ENCODE results near the gene EN1.

EN1 gene

GRCh38 chr2:118842661-118843482 lies 4.6 kb downstream of the EN1 start:
- DNase-seq: peak; percentile 67

GRCh38 chr2:118841828-118842461 lies 5.5 kb downstream of the EN1 start:
- no peak for DNase-seq

GRCh38 chr2:118841450-118841827 lies 6.0 kb downstream of the EN1 start:
- no peak for DNase-seq

- no peak for DNase-seq
Observed at GRCh38 chr2:118838741-118839455, 8.6 kb downstream of the EN1 start.

- no peak for DNase-seq
Observed at GRCh38 chr2:118837621-118838020, 9.8 kb downstream of the EN1 start.

GRCh38 chr2:118837067-118837466 lies 10.4 kb downstream of the EN1 start:
- no peak for DNase-seq

GRCh38 chr2:118836411-118836930 lies 11.0 kb downstream of the EN1 start:
- no peak for DNase-seq

- DNase-seq: no peak
Observed at GRCh38 chr2:118835746-118836410, 11.6 kb downstream of the EN1 start.

GRCh38 chr2:118834901-118835745 lies 12.3 kb downstream of the EN1 start:
- DNase-seq: no peak

GRCh38 chr2:118834440-118834810 lies 13.0 kb downstream of the EN1 start:
- no peak for DNase-seq

GRCh38 chr2:118833716-118834439 lies 13.6 kb downstream of the EN1 start:
- no peak for DNase-seq

GRCh38 chr2:118832791-118833715 lies 14.4 kb downstream of the EN1 start:
- DNase-seq: no peak

- no peak for DNase-seq
Observed at GRCh38 chr2:118832071-118832790, 15.2 kb downstream of the EN1 start.

GRCh38 chr2:118830881-118831280 lies 16.6 kb downstream of the EN1 start:
- peak; percentile 70 for DNase-seq

- peak; percentile 79 for DNase-seq
Observed at GRCh38 chr2:118830118-118830517, 17.3 kb downstream of the EN1 start.

GRCh38 chr2:118826093-118826492 lies 21.4 kb downstream of the EN1 start:
- no peak for DNase-seq

GRCh38 chr2:118823633-118824032 lies 23.8 kb downstream of the EN1 start:
- DNase-seq: no peak

GRCh38 chr2:118822572-118822971 lies 24.9 kb downstream of the EN1 start:
- DNase-seq: no peak

GRCh38 chr2:118822015-118822414 lies 25.4 kb downstream of the EN1 start:
- DNase-seq: no peak

Data from fibroblast of skin of back (primary cell).